Measurements from ENCODE around the gene RPE65. TPM values are rescaled to one million over a fixed set of nuclear protein-coding genes. Genes with fewer than 3 reads are reported as not detected.
"Not testable (repeated sequence)": the region's sequence is repeated elsewhere in the genome, so short reads cannot be mapped to it uniquely, and the experiment has no call there.

The RPE65 gene
- polyA plus RNA-seq, 3 donors = not detected

GRCh38 chr1:68479501-68479900 is 29.7 kb upstream of the RPE65 start:
- H3K36me3 ChIP-seq (replicated peaks in 1 of 2; ENCODE audit: control insufficient read depth in 1 of 2, insufficient read depth in 2 of 2, low read length in 2 of 2) = peaks cover 48 to 93% of the 10 kb centered on the region in 2 donors
- no peak overlapping the region for H3K27ac ChIP-seq (ENCODE audit: low read depth in 1 of 2, low read length in 2 of 2)
- no peaks in the 10 kb centered on the region for H3K79me2 ChIP-seq (ENCODE audit: insufficient read depth, low read length)
- H2AFZ ChIP-seq (ENCODE audit: insufficient read depth, low read depth, low read length, poor library complexity, severe bottlenecking) = no peak overlapping the region
- intact Hi-C loops (cut with micrococcal nuclease) = no loop called here
- no peaks in the 10 kb centered on the region for H3K4me1 Mint-ChIP-seq
- H4K20me1 ChIP-seq (ENCODE audit: insufficient read depth, low read length) = no peaks in the 10 kb centered on the region
- no peak for DNase-seq
- no peaks in the 10 kb centered on the region for H3K9me3 ChIP-seq (replicated peaks in 1 of 2; ENCODE audit: control insufficient read depth in 1 of 2, insufficient read depth in 1 of 2, low read length in 2 of 2)
- no CpG with 5 or more reads among the region's 2 CpGs for WGBS (ENCODE audit: insufficient coverage)
- H3K9me3 Mint-ChIP-seq = no peaks in the 10 kb centered on the region
- H3K4me2 ChIP-seq (replicated peaks; ENCODE audit: extremely low read depth, low read length, poor library complexity, severe bottlenecking) = no peak overlapping the region
- H3K27me3 ChIP-seq (ENCODE audit: control insufficient read depth in 2 of 2, insufficient read depth in 2 of 2, low read length in 2 of 2) = no peaks in the 10 kb centered on the region
- no peak overlapping the region for H3K9ac ChIP-seq (ENCODE audit: insufficient read depth, low read length, poor library complexity, severe bottlenecking)
- no peak overlapping the region for H3K27ac Mint-ChIP-seq
- H3K4me1 ChIP-seq (ENCODE audit: control insufficient read depth in 1 of 2, insufficient read depth in 2 of 2, low read length in 2 of 2) = no peaks in the 10 kb centered on the region
- no peak overlapping the region for H3K4me3 ChIP-seq (replicated peaks in 1 of 3; ENCODE audit: low read depth in 2 of 3, low read length in 3 of 3)
- H3K36me3 Mint-ChIP-seq = peaks cover 52 to 67% of the 10 kb centered on the region in 2 donors
- no peaks in the 10 kb centered on the region for H3K27me3 Mint-ChIP-seq (ENCODE audit: low read depth in 3 of 3)
- no peak overlapping the region for H3K4me3 Mint-ChIP-seq
- no peak for TF ChIP-seq CTCF (IDR thresholded peaks at IDR 0.05)

- Mint-ChIP-seq H3K36me3 (peaks cover 53 to 69% of the 10 kb centered on the region in 2 donors), H3K4me3 (no peak overlapping the region), H3K4me1 (no peaks in the 10 kb centered on the region), H3K9me3 (no peaks in the 10 kb centered on the region), H3K27ac (no peak overlapping the region), H3K27me3 (ENCODE audit: low read depth in 3 of 3) (no peaks in the 10 kb centered on the region)
- Histone ChIP-seq H3K4me2 (replicated peaks; ENCODE audit: extremely low read depth, low read length, poor library complexity, severe bottlenecking) (no peak overlapping the region), H3K4me1 (ENCODE audit: control insufficient read depth in 1 of 2, insufficient read depth in 2 of 2, low read length in 2 of 2) (no peaks in the 10 kb centered on the region), H3K4me3 (replicated peaks in 1 of 3; ENCODE audit: low read depth in 2 of 3, low read length in 3 of 3) (no peak overlapping the region), H3K9me3 (replicated peaks in 1 of 2; ENCODE audit: control insufficient read depth in 1 of 2, insufficient read depth in 1 of 2, low read length in 2 of 2) (no peaks in the 10 kb centered on the region), H3K9ac (ENCODE audit: insufficient read depth, low read length, poor library complexity, severe bottlenecking) (no peak overlapping the region), H3K27ac (ENCODE audit: low read depth in 1 of 2, low read length in 2 of 2) (no peak overlapping the region), H3K79me2 (ENCODE audit: insufficient read depth, low read length) (no peaks in the 10 kb centered on the region), H3K36me3 (replicated peaks in 1 of 2; ENCODE audit: control insufficient read depth in 1 of 2, insufficient read depth in 2 of 2, low read length in 2 of 2) (peaks cover 48 to 95% of the 10 kb centered on the region in 2 donors), H2AFZ (ENCODE audit: insufficient read depth, low read depth, low read length, poor library complexity, severe bottlenecking) (no peak overlapping the region), H4K20me1 (ENCODE audit: insufficient read depth, low read length) (no peaks in the 10 kb centered on the region), H3K27me3 (ENCODE audit: control insufficient read depth in 2 of 2, insufficient read depth in 2 of 2, low read length in 2 of 2) (no peaks in the 10 kb centered on the region)
- intact Hi-C loops (cut with micrococcal nuclease) = no loop called here
- DNase-seq = no peak
- TF ChIP-seq CTCF (IDR thresholded peaks at IDR 0.05) = no peak
- no CpG with 5 or more reads among the region's 2 CpGs for WGBS (ENCODE audit: insufficient coverage)
Observed at GRCh38 chr1:68478662-68479061, 28.9 kb upstream of the RPE65 start.

- no CpG with 5 or more reads among the region's 2 CpGs for WGBS (ENCODE audit: insufficient coverage)
- H2AFZ ChIP-seq (ENCODE audit: insufficient read depth, low read depth, low read length, poor library complexity, severe bottlenecking); H3K4me2 ChIP-seq (replicated peaks; ENCODE audit: extremely low read depth, low read length, poor library complexity, severe bottlenecking); H3K4me1 ChIP-seq (ENCODE audit: control insufficient read depth in 1 of 2, insufficient read depth in 2 of 2, low read length in 2 of 2); H3K27me3 ChIP-seq (ENCODE audit: control insufficient read depth in 2 of 2, insufficient read depth in 2 of 2, low read length in 2 of 2); H3K79me2 ChIP-seq (ENCODE audit: insufficient read depth, low read length); H3K4me3 ChIP-seq (replicated peaks in 1 of 3; ENCODE audit: low read depth in 2 of 3, low read length in 3 of 3); DNase-seq; H3K9me3 Mint-ChIP-seq; H3K27me3 Mint-ChIP-seq (ENCODE audit: low read depth in 3 of 3); H3K9ac ChIP-seq (ENCODE audit: insufficient read depth, low read length, poor library complexity, severe bottlenecking); H3K9me3 ChIP-seq (replicated peaks in 1 of 2; ENCODE audit: control insufficient read depth in 1 of 2, insufficient read depth in 1 of 2, low read length in 2 of 2); H4K20me1 ChIP-seq (ENCODE audit: insufficient read depth, low read length); H3K27ac ChIP-seq (ENCODE audit: low read depth in 1 of 2, low read length in 2 of 2); intact Hi-C loops (cut with micrococcal nuclease); H3K4me3 Mint-ChIP-seq; H3K4me1 Mint-ChIP-seq; H3K27ac Mint-ChIP-seq: not testable (repeated sequence)
- peaks cover 39 to 52% of the 10 kb centered on the region in 2 donors for H3K36me3 Mint-ChIP-seq
- peaks cover 35 to 82% of the 10 kb centered on the region in 2 donors for H3K36me3 ChIP-seq (replicated peaks in 1 of 2; ENCODE audit: control insufficient read depth in 1 of 2, insufficient read depth in 2 of 2, low read length in 2 of 2)
Observed at GRCh38 chr1:68476626-68477025, 26.9 kb upstream of the RPE65 start.
